Measurements from ENCODE around the gene MAX. TPM values are rescaled to one million over a fixed set of nuclear protein-coding genes. Genes with fewer than 3 reads are reported as not detected.

The MAX gene
- total and polyA plus RNA-seq, 2 experiments from 2014 or later = 25.0 to 27.7 TPM

- Histone ChIP-seq H3F3A (replicated peaks; ENCODE audit: low read depth) (no peaks in the 10 kb centered on the region), H3K9me2 (ENCODE audit: insufficient read depth) (no peaks in the 10 kb centered on the region), H3K27me3 (ENCODE audit: insufficient read depth) (no peaks in the 10 kb centered on the region), H4K20me1 (replicated peaks; ENCODE audit: insufficient read depth) (0 out of 2 replicates have a peak, but pooled peaks cover 2% of the 10 kb centered on the region), H3K4me3 (no peak overlapping the region), H3K36me3 (ENCODE audit: insufficient read depth) (peaks cover 5% of the 10 kb centered on the region), H2AFZ (no peak overlapping the region), H3K27ac (ENCODE audit: low read depth) (no peak overlapping the region), H3K79me2 (replicated peaks; ENCODE audit: insufficient read depth) (no peaks in the 10 kb centered on the region), H3K4me1 (ENCODE audit: insufficient read depth) (no peaks in the 10 kb centered on the region), H3K4me2 (no peak overlapping the region)
- TF ChIP-seq, protein P1, sequence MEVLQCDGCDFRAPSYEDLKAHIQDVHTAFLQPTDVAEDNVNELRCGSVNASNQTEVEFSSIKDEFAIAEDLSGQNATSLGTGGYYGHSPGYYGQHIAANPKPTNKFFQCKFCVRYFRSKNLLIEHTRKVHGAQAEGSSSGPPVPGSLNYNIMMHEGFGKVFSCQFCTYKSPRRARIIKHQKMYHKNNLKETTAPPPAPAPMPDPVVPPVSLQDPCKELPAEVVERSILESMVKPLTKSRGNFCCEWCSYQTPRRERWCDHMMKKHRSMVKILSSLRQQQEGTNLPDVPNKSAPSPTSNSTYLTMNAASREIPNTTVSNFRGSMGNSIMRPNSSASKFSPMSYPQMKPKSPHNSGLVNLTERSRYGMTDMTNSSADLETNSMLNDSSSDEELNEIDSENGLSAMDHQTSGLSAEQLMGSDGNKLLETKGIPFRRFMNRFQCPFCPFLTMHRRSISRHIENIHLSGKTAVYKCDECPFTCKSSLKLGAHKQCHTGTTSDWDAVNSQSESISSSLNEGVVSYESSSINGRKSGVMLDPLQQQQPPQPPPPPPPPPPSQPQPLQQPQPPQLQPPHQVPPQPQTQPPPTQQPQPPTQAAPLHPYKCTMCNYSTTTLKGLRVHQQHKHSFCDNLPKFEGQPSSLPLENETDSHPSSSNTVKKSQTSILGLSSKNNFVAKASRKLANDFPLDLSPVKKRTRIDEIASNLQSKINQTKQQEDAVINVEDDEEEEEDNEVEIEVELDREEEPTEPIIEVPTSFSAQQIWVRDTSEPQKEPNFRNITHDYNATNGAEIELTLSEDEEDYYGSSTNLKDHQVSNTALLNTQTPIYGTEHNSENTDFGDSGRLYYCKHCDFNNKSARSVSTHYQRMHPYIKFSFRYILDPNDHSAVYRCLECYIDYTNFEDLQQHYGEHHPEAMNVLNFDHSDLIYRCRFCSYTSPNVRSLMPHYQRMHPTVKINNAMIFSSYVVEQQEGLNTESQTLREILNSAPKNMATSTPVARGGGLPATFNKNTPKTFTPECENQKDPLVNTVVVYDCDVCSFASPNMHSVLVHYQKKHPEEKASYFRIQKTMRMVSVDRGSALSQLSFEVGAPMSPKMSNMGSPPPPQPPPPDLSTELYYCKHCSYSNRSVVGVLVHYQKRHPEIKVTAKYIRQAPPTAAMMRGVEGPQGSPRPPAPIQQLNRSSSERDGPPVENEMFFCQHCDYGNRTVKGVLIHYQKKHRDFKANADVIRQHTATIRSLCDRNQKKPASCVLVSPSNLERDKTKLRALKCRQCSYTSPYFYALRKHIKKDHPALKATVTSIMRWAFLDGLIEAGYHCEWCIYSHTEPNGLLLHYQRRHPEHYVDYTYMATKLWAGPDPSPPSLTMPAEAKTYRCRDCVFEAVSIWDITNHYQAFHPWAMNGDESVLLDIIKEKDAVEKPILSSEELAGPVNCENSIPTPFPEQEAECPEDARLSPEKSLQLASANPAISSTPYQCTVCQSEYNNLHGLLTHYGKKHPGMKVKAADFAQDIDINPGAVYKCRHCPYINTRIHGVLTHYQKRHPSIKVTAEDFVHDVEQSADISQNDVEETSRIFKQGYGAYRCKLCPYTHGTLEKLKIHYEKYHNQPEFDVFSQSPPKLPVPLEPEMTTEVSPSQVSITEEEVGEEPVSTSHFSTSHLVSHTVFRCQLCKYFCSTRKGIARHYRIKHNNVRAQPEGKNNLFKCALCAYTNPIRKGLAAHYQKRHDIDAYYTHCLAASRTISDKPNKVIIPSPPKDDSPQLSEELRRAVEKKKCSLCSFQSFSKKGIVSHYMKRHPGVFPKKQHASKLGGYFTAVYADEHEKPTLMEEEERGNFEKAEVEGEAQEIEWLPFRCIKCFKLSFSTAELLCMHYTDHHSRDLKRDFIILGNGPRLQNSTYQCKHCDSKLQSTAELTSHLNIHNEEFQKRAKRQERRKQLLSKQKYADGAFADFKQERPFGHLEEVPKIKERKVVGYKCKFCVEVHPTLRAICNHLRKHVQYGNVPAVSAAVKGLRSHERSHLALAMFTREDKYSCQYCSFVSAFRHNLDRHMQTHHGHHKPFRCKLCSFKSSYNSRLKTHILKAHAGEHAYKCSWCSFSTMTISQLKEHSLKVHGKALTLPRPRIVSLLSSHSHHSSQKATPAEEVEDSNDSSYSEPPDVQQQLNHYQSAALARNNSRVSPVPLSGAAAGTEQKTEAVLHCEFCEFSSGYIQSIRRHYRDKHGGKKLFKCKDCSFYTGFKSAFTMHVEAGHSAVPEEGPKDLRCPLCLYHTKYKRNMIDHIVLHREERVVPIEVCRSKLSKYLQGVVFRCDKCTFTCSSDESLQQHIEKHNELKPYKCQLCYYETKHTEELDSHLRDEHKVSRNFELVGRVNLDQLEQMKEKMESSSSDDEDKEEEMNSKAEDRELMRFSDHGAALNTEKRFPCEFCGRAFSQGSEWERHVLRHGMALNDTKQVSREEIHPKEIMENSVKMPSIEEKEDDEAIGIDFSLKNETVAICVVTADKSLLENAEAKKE (CRISPR knock-in tag; IDR thresholded peaks at IDR 0.05) = no peak
- TF ChIP-seq CREB1 (CRISPR knock-in tag; IDR thresholded peaks at IDR 0.05; ENCODE audit: low read depth) (no peak), NANOG (IDR thresholded peaks at IDR 0.05; ENCODE audit: borderline replicate concordance) (no peak), REST (IDR thresholded peaks at IDR 0.05; ENCODE audit: unreplicated experiment) (no peak), EZH2phosphoT487 (IDR thresholded peaks at IDR 0.05; ENCODE audit: unreplicated experiment) (no peak), STAT1 (IDR thresholded peaks at IDR 0.05; ENCODE audit: unreplicated experiment) (no peak), JUNB (IDR thresholded peaks at IDR 0.05; ENCODE audit: unreplicated experiment) (no peak), ETS1 (IDR thresholded peaks at IDR 0.05) (no peak), POLR2AphosphoS5 (IDR thresholded peaks at IDR 0.05; ENCODE audit: low read depth) (no peak)
- TF ChIP-seq, protein P2, sequence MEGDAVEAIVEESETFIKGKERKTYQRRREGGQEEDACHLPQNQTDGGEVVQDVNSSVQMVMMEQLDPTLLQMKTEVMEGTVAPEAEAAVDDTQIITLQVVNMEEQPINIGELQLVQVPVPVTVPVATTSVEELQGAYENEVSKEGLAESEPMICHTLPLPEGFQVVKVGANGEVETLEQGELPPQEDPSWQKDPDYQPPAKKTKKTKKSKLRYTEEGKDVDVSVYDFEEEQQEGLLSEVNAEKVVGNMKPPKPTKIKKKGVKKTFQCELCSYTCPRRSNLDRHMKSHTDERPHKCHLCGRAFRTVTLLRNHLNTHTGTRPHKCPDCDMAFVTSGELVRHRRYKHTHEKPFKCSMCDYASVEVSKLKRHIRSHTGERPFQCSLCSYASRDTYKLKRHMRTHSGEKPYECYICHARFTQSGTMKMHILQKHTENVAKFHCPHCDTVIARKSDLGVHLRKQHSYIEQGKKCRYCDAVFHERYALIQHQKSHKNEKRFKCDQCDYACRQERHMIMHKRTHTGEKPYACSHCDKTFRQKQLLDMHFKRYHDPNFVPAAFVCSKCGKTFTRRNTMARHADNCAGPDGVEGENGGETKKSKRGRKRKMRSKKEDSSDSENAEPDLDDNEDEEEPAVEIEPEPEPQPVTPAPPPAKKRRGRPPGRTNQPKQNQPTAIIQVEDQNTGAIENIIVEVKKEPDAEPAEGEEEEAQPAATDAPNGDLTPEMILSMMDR (conservative IDR thresholded peaks at IDR 0.05; ENCODE audit: low read depth in 2 of 2) = no peak
- Mint-ChIP-seq H3K27ac (no peak overlapping the region), H3K4me3 (no peak overlapping the region), H3K4me1 (no peaks in the 10 kb centered on the region), H3K27me3 (ENCODE audit: insufficient read depth, low read depth, poor library complexity) (no peaks in the 10 kb centered on the region), H3K36me3 (ENCODE audit: low read depth) (peaks cover 13% of the 10 kb centered on the region), H3K9me3 (no peaks in the 10 kb centered on the region)
- ATAC-seq = no peak
- DNase-seq (ENCODE audit: low spot score) = no peak
These were observed 75.8 kb downstream of the MAX start for GRCh38 chr14:65026526-65026925.

All from GM23338 (cell line).